NCI-H1048 (cell line): Measurements from ENCODE around the gene IGSF6.
"Not testable (repeated sequence)": the region's sequence is repeated elsewhere in the genome, so short reads cannot be mapped to it uniquely, and the experiment has no call there.

Source experiments
- DNase-seq: peaks from one replicate; lab custom pipeline; 2025; lab: John Stamatoyannopoulos, UW

The IGSF6 gene

GRCh38 chr16:21653571-21653970 lies 1.2 kb upstream of the IGSF6 start:
- DNase-seq, result no peak

DNA sequence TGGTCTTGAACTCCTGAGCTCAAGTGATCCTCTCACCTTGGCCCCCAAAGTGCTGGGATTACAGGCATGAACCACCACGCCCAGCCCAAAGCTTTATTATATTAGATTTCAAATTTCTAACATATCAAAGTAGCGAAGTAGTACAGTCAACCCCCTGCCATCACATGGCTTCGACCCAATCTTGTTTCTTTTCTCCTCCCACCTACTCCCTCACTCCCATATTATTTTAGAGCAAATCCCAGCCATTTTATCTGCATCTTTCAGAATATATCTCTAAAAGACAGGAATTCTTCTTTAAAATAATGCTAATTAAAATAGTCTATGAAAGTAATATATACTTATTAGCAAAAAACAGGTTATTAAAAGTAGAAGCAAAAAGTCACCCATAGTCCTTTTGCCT lies 893 bp downstream of the IGSF6 start:
- no peak for DNase-seq

DNA sequence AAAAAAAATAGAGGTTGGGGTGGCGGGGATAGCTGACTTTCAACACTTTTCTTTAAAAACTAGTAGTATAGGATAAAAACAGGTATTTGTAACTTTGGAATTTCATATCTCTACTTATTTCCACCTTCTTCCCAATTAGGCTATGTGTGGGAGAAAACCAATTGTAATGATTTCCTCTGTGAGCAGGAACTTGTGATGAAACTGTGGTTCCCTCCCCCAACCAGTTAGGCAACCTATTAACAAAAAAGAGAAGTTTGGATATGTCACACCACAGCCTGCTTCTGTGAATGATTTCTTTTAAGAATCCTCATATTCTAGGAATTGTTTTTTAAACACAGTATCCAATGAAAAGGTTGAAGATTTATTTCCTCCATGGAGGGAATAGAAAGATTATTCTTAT lies 1.9 kb downstream of the IGSF6 start:
- no peak for DNase-seq

DNA sequence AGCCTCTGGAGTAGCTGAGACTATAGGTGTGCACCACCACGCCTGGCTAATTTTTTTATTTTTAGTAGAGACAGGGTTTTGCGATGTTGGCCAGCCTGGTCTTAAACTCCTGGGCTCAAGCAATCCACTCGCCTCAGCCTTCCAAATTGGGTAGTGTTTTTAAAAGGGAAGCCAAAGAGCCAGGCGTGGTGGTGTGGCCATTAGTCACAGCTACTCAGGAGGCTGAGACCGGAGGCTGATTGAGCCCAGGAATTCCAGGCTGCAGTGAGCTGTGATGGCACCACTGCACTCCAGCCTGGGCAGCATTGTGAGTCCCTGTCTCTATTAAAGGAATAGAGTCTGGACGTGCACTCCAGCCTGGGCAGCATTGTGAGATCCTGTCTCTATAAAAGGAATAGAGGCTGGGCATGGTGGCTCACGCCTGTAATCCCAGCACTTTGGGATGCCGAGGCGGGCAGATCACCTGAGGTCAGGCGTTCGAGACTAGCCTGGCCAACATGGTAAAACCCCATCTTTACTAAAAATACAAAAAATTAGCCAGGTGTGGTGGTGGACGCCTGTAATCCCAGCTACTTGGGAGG lies 2.5 kb downstream of the IGSF6 start:
- not testable (repeated sequence) for DNase-seq

DNA sequence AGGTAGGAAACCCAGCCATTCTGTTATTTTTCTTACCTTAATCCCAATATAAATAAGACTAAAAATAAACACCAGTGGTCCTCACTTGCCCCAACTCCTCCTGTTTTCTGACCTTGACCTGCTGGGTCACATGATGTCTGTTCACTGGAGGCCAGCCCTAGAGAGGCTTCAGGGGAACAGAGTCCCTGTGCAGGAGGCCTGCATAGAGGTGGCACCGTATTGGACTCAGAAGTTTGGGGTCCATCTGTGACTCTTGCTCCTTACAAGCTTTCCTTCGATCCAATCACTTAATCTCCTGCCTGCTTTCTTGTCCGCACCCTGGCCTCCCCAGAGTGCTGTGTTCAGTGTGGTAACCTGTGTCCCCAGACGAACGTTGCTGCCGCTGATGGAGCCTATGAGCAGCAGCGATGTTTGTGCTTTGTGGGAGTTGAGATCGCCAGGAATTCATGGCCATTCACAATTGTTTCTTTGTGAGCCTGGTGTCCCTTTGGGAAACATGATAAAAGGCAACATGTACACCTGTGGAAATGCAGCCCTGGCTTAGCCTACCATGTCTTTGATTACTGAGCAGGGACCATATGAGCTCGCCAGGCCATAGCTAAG lies 4.7 kb downstream of the IGSF6 start:
- no peak for DNase-seq

- DNase-seq, result no peak
Measured at GRCh38 chr16:21646721-21647561, 5.5 kb downstream of the IGSF6 start.

- no peak for DNase-seq
Measured at GRCh38 chr16:21646091-21646490, 6.3 kb downstream of the IGSF6 start.

- no peak for DNase-seq
Measured at GRCh38 chr16:21645261-21645721, 7.1 kb downstream of the IGSF6 start.

- DNase-seq, result no peak
Measured at GRCh38 chr16:21644674-21645073, 7.7 kb downstream of the IGSF6 start.

- DNase-seq, result no peak
Measured at GRCh38 chr16:21643785-21644184, 8.6 kb downstream of the IGSF6 start.

GRCh38 chr16:21642861-21643260 lies 9.5 kb downstream of the IGSF6 start:
- DNase-seq, result no peak

- no peak for DNase-seq
Measured at GRCh38 chr16:21641916-21642315, 10.5 kb downstream of the IGSF6 start.

- DNase-seq, result no peak
Measured at GRCh38 chr16:21639493-21639892, 12.9 kb downstream of the IGSF6 start.

- no peak for DNase-seq
Measured at GRCh38 chr16:21638573-21638975, 13.8 kb downstream of the IGSF6 start.

DNA sequence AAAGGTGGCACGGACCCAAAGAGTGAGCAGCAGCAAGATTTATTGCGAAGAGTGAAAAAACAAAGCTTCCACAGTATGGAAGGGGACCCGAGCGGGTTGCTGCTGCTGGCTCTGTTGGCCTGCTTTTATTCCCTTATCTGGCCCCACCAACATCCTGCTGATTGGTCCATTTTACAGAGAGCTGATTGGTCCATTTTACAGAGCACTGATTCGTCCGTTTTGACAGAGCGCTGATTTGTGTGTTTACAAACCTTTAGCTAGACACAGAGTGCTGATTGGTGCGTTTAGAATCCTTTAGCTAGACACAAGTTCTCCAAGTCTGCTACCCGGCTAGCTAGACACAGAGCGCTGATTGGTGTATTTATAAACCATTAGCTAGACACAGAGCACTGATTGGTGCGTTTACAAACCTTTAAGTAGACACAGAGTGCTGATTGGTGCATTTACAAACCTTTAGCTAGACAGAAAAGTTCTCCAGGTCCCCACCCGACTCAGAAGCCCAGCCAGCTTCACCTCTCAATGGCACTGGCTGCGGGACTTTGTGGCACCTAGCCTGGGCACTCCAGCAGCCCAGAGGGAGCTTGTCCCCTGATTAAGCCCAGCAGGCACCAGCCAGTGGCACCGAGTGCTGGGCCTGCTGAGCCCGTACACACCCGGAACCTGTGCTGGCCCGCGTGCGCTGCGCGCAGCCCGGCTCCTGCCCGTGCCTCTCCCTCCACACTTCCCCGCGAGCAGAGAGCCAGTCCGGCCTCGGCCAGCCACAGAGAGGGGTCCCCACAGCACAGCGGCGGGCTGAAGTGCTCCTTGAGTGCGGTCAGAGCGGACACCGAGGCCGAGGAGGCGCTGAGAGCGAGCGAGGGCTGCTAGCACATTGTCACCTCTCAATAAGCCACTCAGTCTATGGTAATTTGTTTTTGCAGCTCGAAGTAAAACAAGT lies 15.1 kb downstream of the IGSF6 start:
- DNase-seq, result no peak

DNA sequence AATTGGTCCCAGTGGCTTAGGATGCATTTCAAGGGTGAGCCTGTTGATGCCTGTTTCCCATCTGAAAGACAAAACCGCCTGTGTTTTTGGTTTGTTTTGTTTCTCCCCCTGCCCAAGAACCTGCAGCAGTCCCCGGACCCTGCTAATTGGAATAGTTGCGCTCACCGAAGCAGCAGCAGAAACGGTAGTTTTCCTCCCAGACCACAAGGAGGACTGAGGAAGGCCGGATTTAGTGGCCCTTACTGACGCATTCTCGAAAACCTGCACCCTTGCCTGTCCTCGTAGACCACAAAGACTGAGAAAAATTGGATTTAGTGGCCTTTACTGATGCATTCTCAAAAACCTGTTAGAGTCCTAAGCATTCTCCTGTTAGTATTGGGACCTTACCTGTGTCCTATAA lies 16.7 kb downstream of the IGSF6 start:
- DNase-seq, result not testable (repeated sequence)

- DNase-seq, result no peak
Measured at GRCh38 chr16:21634216-21634615, 18.2 kb downstream of the IGSF6 start.

DNA sequence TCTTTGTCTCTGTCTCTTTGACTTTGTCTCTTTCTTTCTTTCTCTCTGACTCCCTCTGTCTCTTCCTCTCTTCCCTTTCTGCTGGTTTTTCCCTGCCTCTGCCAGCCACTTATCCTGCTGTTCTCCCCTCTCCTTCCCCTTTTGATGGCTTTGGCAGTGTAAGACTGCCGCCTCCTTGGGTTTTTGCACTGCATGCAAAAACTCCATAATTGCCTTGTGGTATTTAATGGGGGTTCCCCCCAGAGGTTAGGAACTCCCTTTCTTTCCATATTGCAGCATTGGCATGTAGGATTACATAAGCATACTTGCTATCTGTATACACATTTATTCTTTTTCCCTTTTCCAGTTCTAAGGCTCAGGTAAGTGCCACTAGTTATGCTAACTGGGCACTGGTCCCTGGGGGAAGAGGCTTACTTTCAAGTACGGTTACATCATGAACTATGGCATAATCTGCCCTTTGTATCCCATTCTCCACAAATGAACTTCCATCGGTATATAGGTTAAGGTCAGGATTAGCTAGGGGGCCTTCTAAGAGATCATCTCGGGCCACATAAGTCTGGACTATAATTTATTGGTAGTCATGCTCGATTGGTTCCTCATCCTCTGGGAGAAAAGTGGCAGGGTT lies 20.3 kb downstream of the IGSF6 start:
- not testable (repeated sequence) for DNase-seq

DNA sequence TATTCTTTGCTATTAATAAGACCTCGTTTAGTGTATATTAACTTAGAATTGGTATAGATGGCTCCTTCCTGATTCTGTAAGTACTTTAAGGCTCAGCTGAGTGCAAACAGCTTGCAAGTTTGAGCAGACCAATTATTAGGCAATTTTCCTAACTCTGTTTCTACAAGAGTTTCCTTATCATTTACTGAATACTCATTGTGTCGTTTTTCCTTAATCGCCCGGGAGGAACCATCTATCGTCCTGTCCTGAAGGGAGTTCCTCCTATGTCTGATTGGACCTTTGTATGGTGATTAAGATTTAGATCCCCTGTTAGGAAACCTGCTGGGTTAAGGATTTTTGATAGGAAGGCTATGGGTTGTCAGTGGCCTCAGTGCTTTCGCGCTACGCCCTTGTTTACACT lies 21.0 kb downstream of the IGSF6 start:
- DNase-seq, result not testable (repeated sequence)

DNA sequence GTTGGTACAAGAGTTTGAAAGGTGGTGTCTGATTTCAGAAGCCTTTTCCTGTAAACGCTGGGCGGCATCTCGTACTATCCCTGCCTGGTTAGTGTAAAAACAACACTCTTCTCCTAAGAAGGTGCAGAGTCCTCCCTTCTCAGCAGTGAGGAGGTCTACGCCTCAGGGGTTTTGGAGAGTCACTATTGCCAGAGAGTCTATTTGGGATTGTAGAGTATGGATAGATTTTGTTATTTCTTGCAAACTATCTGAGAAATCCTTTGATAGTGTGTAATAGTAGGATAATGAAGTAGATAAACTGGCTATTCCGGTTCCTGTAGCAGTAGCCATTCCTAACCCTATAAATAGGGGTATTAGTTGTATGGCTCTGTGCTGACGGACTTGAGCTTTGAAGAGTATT lies 21.5 kb downstream of the IGSF6 start:
- not testable (repeated sequence) for DNase-seq
